RWPE1 (cell line): ENCODE results near the gene FLYWCH1.

Experiments used
- CTCF ChIA-PET: fragments of 350-600 bp; sonication (Branson Sonifier 250); formaldehyde crosslinking; extraction: SDS; loops from one replicate; lab custom pipeline; 2021; lab: Yijun Ruan, JAX
- POLR2A ChIA-PET: fragments of 400-600 bp; formaldehyde crosslinking; extraction: SDS; loops from one replicate; lab custom pipeline; 2020; ENCODE audit warnings: antibody characterized with exemption; ENCODE audit not compliant: low non-redundant PET; lab: Yijun Ruan, JAX
- DNase-seq: peaks from one replicate; pipeline ENCODE4 v3.0.0; 2012; ENCODE audit warnings: low spot score
- H3K27ac ChIP-seq: fragments of 450-650 bp; 2 replicates; pipeline ENCODE4 v1.5.1; 2017
- CTCF ChIP-seq: fragments of 450-650 bp; conservative IDR thresholded peaks from 2 replicates; pipeline ENCODE4 v1.5.1; 2017; ENCODE audit warnings: low read depth, mild to moderate bottlenecking

FLYWCH1 gene

GRCh38 chr16:2986623-2987188 is 75.0 kb downstream of the FLYWCH1 start:
- no peak overlapping the region for H3K27ac ChIP-seq
- TF ChIP-seq CTCF = no peak
- no peak for DNase-seq
- POLR2A ChIA-PET = no interaction called here
- CTCF ChIA-PET = no interaction called here

GRCh38 chr16:2987286-2987685 is 75.6 kb downstream of the FLYWCH1 start:
- no peak overlapping the region for H3K27ac ChIP-seq
- DNase-seq = no peak
- no peak for TF ChIP-seq CTCF
- CTCF ChIA-PET = no interaction called here
- POLR2A ChIA-PET = no interaction called here

- CTCF ChIA-PET = no interaction called here
- DNase-seq = no peak
Measured at GRCh38 chr16:2987833-2988232, 76.1 kb downstream of the FLYWCH1 start.

GRCh38 chr16:2988590-2989099 is 76.9 kb downstream of the FLYWCH1 start:
- CTCF ChIA-PET = no interaction called here
- no peak for TF ChIP-seq CTCF
- no peak overlapping the region for H3K27ac ChIP-seq
- no peak for DNase-seq
- POLR2A ChIA-PET = no interaction called here

More at GRCh38 chr16:2987833-2988232, 76.1 kb downstream of the FLYWCH1 start:
- POLR2A ChIA-PET = no interaction called here
- TF ChIP-seq CTCF = no peak
- H3K27ac ChIP-seq = no peak overlapping the region

GRCh38 chr16:2990891-2991290 is 79.2 kb downstream of the FLYWCH1 start:
- no peak for TF ChIP-seq CTCF
- CTCF ChIA-PET = interaction anchor here (1.0 kb wide), 1 partner anchor 21 kb away, joined by 8 read pairs; the partner anchor contains the start of gene PAQR4
- no peak overlapping the region; the same call in 1 of the 2 replicates for H3K27ac ChIP-seq
- no peak for DNase-seq
- POLR2A ChIA-PET = interaction anchor here (0.7 to 1.7 kb wide), 3 partner anchors 19 to 30 kb away, joined by 4 to 10 read pairs (median 7); no protein-coding TSS in a partner anchor

GRCh38 chr16:2991566-2992261 is 80.0 kb downstream of the FLYWCH1 start:
- H3K27ac ChIP-seq = peak overlapping the region; percentile 63
- no peak for TF ChIP-seq CTCF
- POLR2A ChIA-PET = interaction anchor here (0.7 to 1.7 kb wide), 3 partner anchors 18 to 30 kb away, joined by 4 to 10 read pairs (median 7); no protein-coding TSS in a partner anchor
- DNase-seq = no peak
- CTCF ChIA-PET = interaction anchor here (1.0 to 1.1 kb wide), 2 partner anchors 22 to 40 kb away, joined by 4 to 8 read pairs; partner anchors contain the start of gene PAQR4
